Ascending aorta (tissue), 2 donors: ENCODE measurements around the gene ZNF587B. TPM values are rescaled to one million over a fixed set of nuclear protein-coding genes. Genes with fewer than 3 reads are reported as not detected.
"Not testable (repeated sequence)": the region's sequence is repeated elsewhere in the genome, so short reads cannot be mapped to it uniquely, and the experiment has no call there.

Experiments
- DNase-seq, 2 donors: peaks; one replicate each; pipeline ENCODE4 v3.0.0-alpha.2; 2019; ENCODE audit warnings: low spot score in 2 of 2
- H3K27ac ChIP-seq, 2 donors: fragments of 200-600 bp; sonication (generic); one replicate each; pipeline ENCODE4 v1.5.1; 2016 to 2017; ENCODE audit warnings: mild to moderate bottlenecking in 1 of 2
- H3K27me3 ChIP-seq: fragments of 200-600 bp; sonication (generic); one replicate; pipeline ENCODE4 v1.5.1; 2017
- H3K36me3 ChIP-seq, 2 donors: fragments of 200-600 bp; sonication (generic); one replicate each; pipeline ENCODE4 v1.5.1; 2016
- H3K4me1 ChIP-seq, 2 donors: fragments of 200-600 bp; sonication (generic); one replicate each; pipeline ENCODE4 v1.5.1; 2016 to 2017; ENCODE audit warnings: mild to moderate bottlenecking in 1 of 2
- H3K4me3 ChIP-seq, 2 donors: fragments of 200-600 bp; sonication (generic); one replicate each; pipeline ENCODE4 v1.5.1; 2016 to 2017; ENCODE audit warnings: mild to moderate bottlenecking in 1 of 2
- H3K9me3 ChIP-seq, 2 donors: fragments of 200-600 bp; sonication (generic); one replicate each; pipeline ENCODE4 v1.5.1; 2016
- intact Hi-C: fragments of 100-400 bp; cut with DNase I; formaldehyde crosslinking; loops from one replicate; pipeline ENCODE4 v1.15.1; 2023
- total RNA-seq: library from RNA; depleted of rRNA; stranded (reverse); fragments of >200 nt; gene quantifications from one replicate; pipeline ENCODE4 v1.1.0, GENCODE V29; 2016
- TF ChIP-seq, protein P1 (sequence below), 3 experiments: fragments of 200-600 bp in 2 of 3; fragments of 450-650 bp in 1 of 3; sonication (generic) in 2 of 3; IDR thresholded peaks; one replicate each; pipeline ENCODE4 v1.5.1; 2016 to 2019; ENCODE audit warnings: antibody characterized with exemption in 3 of 3, mild to moderate bottlenecking in 1 of 3, moderate library complexity in 1 of 3

The ZNF587B gene
- total RNA-seq, 1 donor from 2014 or later = 7.8 TPM

DNA sequence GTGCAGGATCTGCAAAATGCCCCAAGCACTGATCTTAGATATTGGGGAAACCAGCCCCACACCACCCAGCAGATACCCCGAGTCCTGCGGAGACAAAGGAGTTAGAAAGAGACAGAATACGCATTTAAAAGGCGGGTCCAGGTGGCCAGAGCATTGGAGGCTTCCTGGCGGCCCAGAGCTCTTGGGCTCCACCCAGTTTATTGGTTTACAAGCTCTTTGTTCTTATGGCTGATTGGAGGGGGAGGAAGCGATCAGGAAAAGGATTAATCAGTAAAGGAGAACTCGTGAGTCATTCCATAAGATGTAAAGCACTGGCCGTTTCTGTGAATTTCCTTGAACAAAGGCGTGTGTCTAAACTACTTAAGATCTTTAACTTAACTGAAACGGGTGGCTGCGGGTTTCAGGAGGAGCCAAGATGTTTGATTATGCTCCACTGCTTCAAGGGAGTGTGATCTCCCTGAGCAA, 20.5 kb downstream of the ZNF587B start:
- H3K4me1 ChIP-seq = no peaks in the 10 kb centered on the region
- H3K27me3 ChIP-seq = no peaks in the 10 kb centered on the region
- H3K27ac ChIP-seq = no peak overlapping the region
- H3K9me3 ChIP-seq = peaks cover 0 to 68% of the 10 kb centered on the region in 2 donors
- intact Hi-C loops = no loop called here
- TF ChIP-seq, protein P1, sequence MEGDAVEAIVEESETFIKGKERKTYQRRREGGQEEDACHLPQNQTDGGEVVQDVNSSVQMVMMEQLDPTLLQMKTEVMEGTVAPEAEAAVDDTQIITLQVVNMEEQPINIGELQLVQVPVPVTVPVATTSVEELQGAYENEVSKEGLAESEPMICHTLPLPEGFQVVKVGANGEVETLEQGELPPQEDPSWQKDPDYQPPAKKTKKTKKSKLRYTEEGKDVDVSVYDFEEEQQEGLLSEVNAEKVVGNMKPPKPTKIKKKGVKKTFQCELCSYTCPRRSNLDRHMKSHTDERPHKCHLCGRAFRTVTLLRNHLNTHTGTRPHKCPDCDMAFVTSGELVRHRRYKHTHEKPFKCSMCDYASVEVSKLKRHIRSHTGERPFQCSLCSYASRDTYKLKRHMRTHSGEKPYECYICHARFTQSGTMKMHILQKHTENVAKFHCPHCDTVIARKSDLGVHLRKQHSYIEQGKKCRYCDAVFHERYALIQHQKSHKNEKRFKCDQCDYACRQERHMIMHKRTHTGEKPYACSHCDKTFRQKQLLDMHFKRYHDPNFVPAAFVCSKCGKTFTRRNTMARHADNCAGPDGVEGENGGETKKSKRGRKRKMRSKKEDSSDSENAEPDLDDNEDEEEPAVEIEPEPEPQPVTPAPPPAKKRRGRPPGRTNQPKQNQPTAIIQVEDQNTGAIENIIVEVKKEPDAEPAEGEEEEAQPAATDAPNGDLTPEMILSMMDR (IDR thresholded peaks at IDR 0.05) = no peak
- H3K36me3 ChIP-seq = peaks cover 19 to 40% of the 10 kb centered on the region in 2 donors
- peak overlapping the region; percentile 63 to 79 for H3K4me3 ChIP-seq
- no peak for DNase-seq

DNA sequence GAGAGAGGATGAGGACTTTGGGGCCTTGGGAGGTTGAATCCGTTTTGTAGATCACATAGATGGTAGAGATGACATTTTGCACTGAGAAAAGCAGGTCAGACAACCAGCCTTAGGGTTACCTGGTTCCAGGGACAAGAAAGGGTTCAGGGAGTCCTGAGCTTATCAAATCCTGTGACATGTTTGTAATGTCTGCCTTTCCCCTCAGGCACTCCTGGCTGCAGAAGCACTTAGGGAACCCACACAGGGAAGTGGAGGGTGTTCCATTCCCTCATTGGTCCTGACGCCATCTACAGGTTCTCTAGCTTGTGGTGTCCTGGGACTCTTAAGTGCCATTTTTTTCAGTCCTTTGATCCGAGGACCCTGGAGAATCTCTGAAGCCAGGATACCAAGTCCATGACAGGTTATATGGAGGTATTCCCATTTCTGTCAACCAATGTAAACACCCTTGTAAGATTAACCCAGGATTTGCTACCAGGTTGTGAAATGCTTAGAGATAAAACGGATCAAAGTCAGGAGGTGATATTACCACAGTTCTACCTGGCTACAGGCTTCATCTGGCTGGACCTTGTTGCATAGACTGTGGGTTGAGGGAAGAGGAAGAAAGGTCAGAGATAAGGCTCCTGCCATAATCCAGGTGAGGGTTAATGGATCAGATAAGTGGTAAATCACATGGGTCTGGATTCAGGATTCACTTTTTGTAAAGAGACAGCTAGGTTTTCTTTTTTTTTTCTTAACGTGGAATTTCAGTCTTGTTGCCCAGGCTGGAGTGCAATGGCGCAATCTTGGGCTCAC, 21.9 kb downstream of the ZNF587B start:
- intact Hi-C loops, H3K27ac ChIP-seq, H3K4me1 ChIP-seq, H3K27me3 ChIP-seq, H3K4me3 ChIP-seq, DNase-seq: not testable (repeated sequence)
- Histone ChIP-seq H3K9me3 (peaks cover 0 to 73% of the 10 kb centered on the region in 2 donors), H3K36me3 (peaks cover 33 to 53% of the 10 kb centered on the region in 2 donors)

DNA sequence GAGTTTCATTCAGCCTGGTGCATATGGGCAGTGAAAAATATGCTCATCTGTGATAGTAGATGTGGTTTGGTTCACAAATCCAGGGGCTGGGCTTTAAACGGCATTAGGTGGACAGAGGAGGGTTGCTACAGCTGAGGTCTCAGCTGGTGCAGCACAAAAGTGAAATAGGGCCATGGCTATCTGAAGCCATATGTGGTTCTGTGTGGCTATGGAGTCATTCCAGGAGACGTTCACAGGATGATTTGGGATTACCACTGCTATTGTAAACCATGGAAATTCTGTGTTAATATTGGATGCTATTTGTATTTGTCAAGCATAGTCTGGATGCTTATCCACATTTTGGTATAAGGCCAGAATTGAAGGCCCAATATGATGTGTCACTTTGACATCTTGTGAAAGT, 24.0 kb downstream of the ZNF587B start:
- H3K27me3 ChIP-seq, intact Hi-C loops, DNase-seq, H3K4me3 ChIP-seq, H3K27ac ChIP-seq, H3K4me1 ChIP-seq: not testable (repeated sequence)
- H3K36me3 ChIP-seq = peaks cover 47 to 73% of the 10 kb centered on the region in 2 donors
- H3K9me3 ChIP-seq = peaks cover 12 to 74% of the 10 kb centered on the region in 2 donors

GRCh38 chr19:57862351-57862750, 32.3 kb downstream of the ZNF587B start:
- Histone ChIP-seq H3K36me3 (peaks cover 91 to 98% of the 10 kb centered on the region in 2 donors), H3K9me3 (peaks cover 79 to 92% of the 10 kb centered on the region in 2 donors)
- H3K4me3 ChIP-seq, H3K4me1 ChIP-seq, H3K27ac ChIP-seq, intact Hi-C loops, DNase-seq, H3K27me3 ChIP-seq: not testable (repeated sequence)

GRCh38 chr19:57867868-57868492, 37.9 kb downstream of the ZNF587B start:
- peaks cover 91 to 99% of the 10 kb centered on the region in 2 donors for H3K9me3 ChIP-seq
- intact Hi-C loops = no loop called here

GRCh38 chr19:57869655-57870054, 39.6 kb downstream of the ZNF587B start:
- H3K4me3 ChIP-seq, intact Hi-C loops, H3K4me1 ChIP-seq, H3K27ac ChIP-seq, DNase-seq, H3K27me3 ChIP-seq: not testable (repeated sequence)
- Histone ChIP-seq H3K9me3 (peaks cover 94 to 100% of the 10 kb centered on the region in 2 donors), H3K36me3 (peaks cover 37 to 42% of the 10 kb centered on the region in 2 donors)

More at GRCh38 chr19:57867868-57868492, 37.9 kb downstream of the ZNF587B start:
- Histone ChIP-seq H3K36me3 (peaks cover 52 to 56% of the 10 kb centered on the region in 2 donors), H3K27me3 (no peaks in the 10 kb centered on the region), H3K4me1 (no peaks in the 10 kb centered on the region), H3K27ac (no peak overlapping the region), H3K4me3 (no peak overlapping the region)
- no peak for DNase-seq
- TF ChIP-seq, protein P1 (IDR thresholded peaks at IDR 0.05) = no peak

GRCh38 chr19:57870225-57870624, 40.1 kb downstream of the ZNF587B start:
- DNase-seq = no peak
- TF ChIP-seq, protein P1 (IDR thresholded peaks at IDR 0.05) = no peak
- no peak overlapping the region for H3K4me3 ChIP-seq
- H3K27ac ChIP-seq = no peak overlapping the region
- no peaks in the 10 kb centered on the region for H3K27me3 ChIP-seq
- no peaks in the 10 kb centered on the region for H3K4me1 ChIP-seq
- peaks cover 32 to 36% of the 10 kb centered on the region in 2 donors for H3K36me3 ChIP-seq
- H3K9me3 ChIP-seq = peaks cover 88 to 97% of the 10 kb centered on the region in 2 donors
- intact Hi-C loops = no loop called here
